G401.6 (cell line): Measurements from ENCODE around the gene PTPRN2.

Experiments
- FAIRE-seq: peaks from 2 replicates; lab custom pipeline; 2012; peaks lifted over from hg19 to GRCh38; lab: Jason Lieb, UNC

PTPRN2 gene

GRCh38 chr7:158023681-158024350 lies 563.8 kb downstream of the PTPRN2 start:
- FAIRE-seq = no peak

GRCh38 chr7:158023157-158023556 lies 564.5 kb downstream of the PTPRN2 start:
- no peak for FAIRE-seq

GRCh38 chr7:158022601-158023000 lies 565.0 kb downstream of the PTPRN2 start:
- no peak for FAIRE-seq

- FAIRE-seq = no peak
Observed at GRCh38 chr7:158021836-158022235, 565.8 kb downstream of the PTPRN2 start.

GRCh38 chr7:158020706-158021095 lies 566.9 kb downstream of the PTPRN2 start:
- no peak for FAIRE-seq

GRCh38 chr7:158019726-158020705 lies 567.6 kb downstream of the PTPRN2 start:
- FAIRE-seq = no peak

- FAIRE-seq = no peak
Observed at GRCh38 chr7:158018971-158019645, 568.5 kb downstream of the PTPRN2 start.

- no peak for FAIRE-seq
Observed at GRCh38 chr7:158018098-158018762, 569.4 kb downstream of the PTPRN2 start.

GRCh38 chr7:158017111-158018097 lies 570.2 kb downstream of the PTPRN2 start:
- no peak for FAIRE-seq

- no peak for FAIRE-seq
Observed at GRCh38 chr7:158016180-158017097, 571.2 kb downstream of the PTPRN2 start.

GRCh38 chr7:158015403-158016179 lies 572.0 kb downstream of the PTPRN2 start:
- FAIRE-seq = no peak

- FAIRE-seq = no peak
Observed at GRCh38 chr7:158014976-158015375, 572.6 kb downstream of the PTPRN2 start.

- no peak for FAIRE-seq
Observed at GRCh38 chr7:158013085-158013668, 574.4 kb downstream of the PTPRN2 start.

- FAIRE-seq = no peak
Observed at GRCh38 chr7:158011941-158012340, 575.7 kb downstream of the PTPRN2 start.

GRCh38 chr7:158010961-158011693 lies 576.5 kb downstream of the PTPRN2 start:
- no peak for FAIRE-seq

GRCh38 chr7:158009886-158010285 lies 577.7 kb downstream of the PTPRN2 start:
- no peak for FAIRE-seq

- no peak for FAIRE-seq
Observed at GRCh38 chr7:158008267-158008666, 579.4 kb downstream of the PTPRN2 start.

- no peak for FAIRE-seq
Observed at GRCh38 chr7:158007697-158008257, 579.8 kb downstream of the PTPRN2 start.
